ENCODE measurements around the gene CATSPER3. TPM values are rescaled to one million over a fixed set of nuclear protein-coding genes. Genes with fewer than 3 reads are reported as not detected.

CATSPER3 gene
- total and polyA plus RNA-seq, 2 of the 8 experiments (the other 6 are each of a cell fraction or from before 2014, with no cell fraction given): 0.62 TPM; not detected in 1

GRCh38 chr5:134949316-134949715 is 18.4 kb upstream of the CATSPER3 start:
- H2BK5ac ChIP-seq (ENCODE audit: low read depth, low read length): no peak overlapping the region
- no peak overlapping the region for H3K56ac ChIP-seq (replicated peaks; ENCODE audit: insufficient read length, low read depth, low read length)
- no peaks in the 10 kb centered on the region for H3K36me3 ChIP-seq (ENCODE audit: control insufficient read depth in 2 of 4, insufficient read depth in 4 of 4, low read length in 3 of 4)
- no peaks in the 10 kb centered on the region for H3K4me1 ChIP-seq (replicated peaks in 1 of 4; ENCODE audit: control insufficient read depth in 3 of 4, insufficient read depth in 4 of 4, low read length in 3 of 4)
- FAIRE-seq: no peak
- no peak overlapping the region for H2BK12ac ChIP-seq (ENCODE audit: low read depth, low read length)
- H4K20me1 ChIP-seq (replicated peaks in 1 of 2; ENCODE audit: control insufficient read depth in 1 of 2, insufficient read depth in 2 of 2, low read length in 2 of 2): no peaks in the 10 kb centered on the region
- no peak overlapping the region for H3K14ac ChIP-seq (ENCODE audit: insufficient read length)
- H3K9me3 ChIP-seq (ENCODE audit: insufficient read depth in 2 of 2, low read depth in 1 of 2, low read length in 1 of 2): peaks cover 0 to 3% of the 10 kb centered on the region in 2 experiments; a peak in 1 of 4 replicates
- no peak overlapping the region for H2BK15ac ChIP-seq (ENCODE audit: low read length)
- H3K4me3 ChIP-seq (ENCODE audit: extremely low read depth in 1 of 4, insufficient read depth in 2 of 4, low read depth in 3 of 4, low read length in 4 of 4): no peak overlapping the region
- H4K8ac ChIP-seq (ENCODE audit: extremely low read depth, insufficient read depth, low read length): no peak overlapping the region
- no peak overlapping the region for H2AK5ac ChIP-seq (ENCODE audit: low read depth, low read length)
- no peak overlapping the region for H3K4ac ChIP-seq (replicated peaks; ENCODE audit: insufficient read length, low read depth, low read length)
- H3K23ac ChIP-seq (ENCODE audit: insufficient read length): no peak overlapping the region
- ChIA-PET CTCF (ENCODE audit: partially characterized antibody) (interaction anchor here (1.0 to 2.2 kb wide), 3 partner anchors 31 to 98 kb away, joined by 3 to 7 read pairs (median 3); no protein-coding TSS in a partner anchor), POLR2A (ENCODE audit: partially characterized antibody) (no interaction called here)
- H3K79me1 ChIP-seq (ENCODE audit: low read depth, low read length): no peaks in the 10 kb centered on the region
- H2BK20ac ChIP-seq (ENCODE audit: low read length): no peak overlapping the region
- H3K4me2 ChIP-seq (ENCODE audit: insufficient read depth in 1 of 2, low read depth in 2 of 2, low read length in 2 of 2): no peak overlapping the region
- H3K9ac ChIP-seq (replicated peaks in 1 of 4; ENCODE audit: extremely low read depth in 1 of 4, low read depth in 3 of 4, low read length in 3 of 4): no peak overlapping the region
- H3K79me2 ChIP-seq (ENCODE audit: control insufficient read depth in 1 of 2, insufficient read depth in 2 of 2, low read length in 2 of 2): no peaks in the 10 kb centered on the region
- H2AFZ ChIP-seq (ENCODE audit: low read length): no peak overlapping the region
- no peak overlapping the region for H4K5ac ChIP-seq (ENCODE audit: insufficient read length, low read depth, low read length)
- no peak overlapping the region for H3K27ac ChIP-seq (ENCODE audit: low read depth, low read length)
- H2BK120ac ChIP-seq (replicated peaks; ENCODE audit: low read depth, low read length): no peak overlapping the region
- no peaks in the 10 kb centered on the region for H3K27me3 ChIP-seq (replicated peaks in 1 of 4; ENCODE audit: control insufficient read depth in 3 of 4, extremely low read depth in 1 of 4, insufficient read depth in 3 of 4, low read length in 3 of 4)
- no peak overlapping the region for H3K18ac ChIP-seq (ENCODE audit: extremely low read depth, low read length)
- 91% methylated on average over 5 of the region's 5 CpGs; no CpG with 5 or more reads in 1 of the 2 experiments for WGBS, 2 experiments (ENCODE audit: extremely low coverage in 1 of 2, insufficient coverage in 1 of 2, insufficient read length in 1 of 2, insufficient replicate concordance in 2 of 2, low coverage in 1 of 2, low lambda C conversion rate in 2 of 2, missing lambda C conversion rate in 1 of 2)
- no peaks in the 10 kb centered on the region for H3K23me2 ChIP-seq (ENCODE audit: low read depth, low read length)
- no peak for DNase-seq (ENCODE audit: low read depth in 1 of 2, low spot score in 2 of 2)
- no peak overlapping the region for H4K91ac ChIP-seq (replicated peaks; ENCODE audit: insufficient read length, low read length)
- TF ChIP-seq ATF2 (IDR thresholded peaks at IDR 0.05; ENCODE audit: low read length) (no peak), NANOG (IDR thresholded peaks at IDR 0.05; ENCODE audit: insufficient read depth, low read depth, low read length, poor library complexity, severe bottlenecking) (no peak), SRF (IDR thresholded peaks at IDR 0.05; ENCODE audit: low read depth, low read length) (no peak), YY1 (IDR thresholded peaks at IDR 0.05; ENCODE audit: low read depth, low read length) (no peak), HDAC6 (IDR thresholded peaks at IDR 0.05; ENCODE audit: low read depth, low read length) (no peak), CTCF (IDR thresholded peaks at IDR 0.05; ENCODE audit: control extremely low read depth in 1 of 3, insufficient read depth in 1 of 3, low read depth in 1 of 3, low read length in 3 of 3) (no peak), NRF1 (IDR thresholded peaks at IDR 0.05; ENCODE audit: low read depth, low read length) (no peak), MAX (IDR thresholded peaks at IDR 0.05) (no peak), POU5F1 (IDR thresholded peaks at IDR 0.05; ENCODE audit: low read depth, low read length) (no peak), SIRT6 (IDR thresholded peaks at IDR 0.05; ENCODE audit: low read length) (no peak)
